Suprapubic skin (tissue), 4 donors: ENCODE results near the gene TMEM131. TPM values are rescaled to one million over a fixed set of nuclear protein-coding genes. Genes with fewer than 3 reads are reported as not detected.
A peak's percentile ranks its signal among the peaks of the same experiment; 100 is the strongest.

Source experiments
- DNase-seq, 2 donors: peaks; one replicate each; pipeline ENCODE4 v3.0.0-alpha.2; 2019; ENCODE audit warnings: low spot score in 2 of 2
- H3K27ac ChIP-seq: fragments of 200-600 bp; sonication (generic); one replicate; pipeline ENCODE4 v1.5.1; 2019
- H3K27me3 ChIP-seq: fragments of 200-600 bp; sonication (generic); one replicate; pipeline ENCODE4 v1.5.1; 2019
- H3K36me3 ChIP-seq: fragments of 200-600 bp; sonication (generic); one replicate; pipeline ENCODE4 v1.5.1; 2019
- H3K4me1 ChIP-seq: fragments of 200-600 bp; sonication (generic); one replicate; pipeline ENCODE4 v1.5.1; 2019
- H3K4me3 ChIP-seq: fragments of 200-600 bp; sonication (generic); one replicate; pipeline ENCODE4 v1.5.1; 2019; ENCODE audit warnings: mild to moderate bottlenecking
- H3K9me3 ChIP-seq: fragments of 200-600 bp; sonication (generic); one replicate; pipeline ENCODE4 v1.5.1; 2019
- EP300 ChIP-seq: sonication (generic); formaldehyde crosslinking; IDR thresholded peaks from one replicate; pipeline ENCODE4 v1.6.1; 2017; ENCODE audit warnings: antibody characterized with exemption
- POLR2A ChIP-seq, 2 donors: fragments of 450-650 bp; IDR thresholded peaks; one replicate each; pipeline ENCODE4 v1.6.1; 2017; ENCODE audit warnings: antibody characterized with exemption in 2 of 2, mild to moderate bottlenecking in 2 of 2, moderate library complexity in 2 of 2
- POLR2AphosphoS5 ChIP-seq, 3 donors: sonication (generic); formaldehyde crosslinking; IDR thresholded peaks; one replicate each; pipeline ENCODE4 v1.6.1; 2017; ENCODE audit warnings: antibody characterized with exemption in 3 of 3
- WGBS: methylation state at CpG from one replicate; pipeline ENCODE4 v1.1.5; 2018; 5-methylcytosine and 5-hydroxymethylcytosine counted together
- total RNA-seq, 4 donors: library from RNA; depleted of rRNA; stranded (reverse); fragments of >200 nt; gene quantifications; one replicate each; pipeline ENCODE4 v1.1.0, GENCODE V29; 2016
- TF ChIP-seq, protein P1 (sequence below), 2 donors: fragments of 200-600 bp in 1 of 2; fragments of 450-650 bp in 1 of 2; sonication (generic) in 1 of 2; IDR thresholded peaks; one replicate each; pipeline ENCODE4 v1.5.1; 2016 to 2019; ENCODE audit warnings: antibody characterized with exemption in 2 of 2, mild to moderate bottlenecking in 1 of 2, moderate library complexity in 1 of 2

TMEM131 gene
- total RNA-seq, 4 donors from 2014 or later = 39.7 to 117 (median 42.5) TPM

DNA sequence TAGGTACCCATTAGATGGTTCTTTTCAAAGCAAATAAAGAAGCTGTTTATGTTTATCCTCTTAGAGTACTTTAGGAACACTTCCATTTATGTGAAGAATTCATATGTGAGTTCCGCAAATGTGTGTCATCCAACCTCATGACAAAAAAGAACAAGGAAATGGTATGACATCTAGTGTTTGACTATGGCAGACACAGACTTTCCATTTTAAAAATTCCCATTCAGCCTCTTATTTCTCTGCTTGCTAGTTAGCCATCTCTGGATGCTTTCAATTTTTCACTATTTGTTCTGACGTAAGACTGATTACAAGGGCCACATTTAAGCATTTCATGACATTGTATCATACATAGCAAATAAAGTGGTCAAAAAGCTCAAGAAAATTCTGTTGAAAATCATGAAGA is 179.3 kb downstream of the TMEM131 start:
- WGBS = 99% methylated on average over 2 of the region's 2 CpGs
- H3K9me3 ChIP-seq = no peaks in the 10 kb centered on the region
- no peaks in the 10 kb centered on the region for H3K4me1 ChIP-seq
- H3K36me3 ChIP-seq = peaks cover 54% of the 10 kb centered on the region
- no peak overlapping the region for H3K4me3 ChIP-seq
- H3K27me3 ChIP-seq = no peaks in the 10 kb centered on the region
- TF ChIP-seq, protein P1, sequence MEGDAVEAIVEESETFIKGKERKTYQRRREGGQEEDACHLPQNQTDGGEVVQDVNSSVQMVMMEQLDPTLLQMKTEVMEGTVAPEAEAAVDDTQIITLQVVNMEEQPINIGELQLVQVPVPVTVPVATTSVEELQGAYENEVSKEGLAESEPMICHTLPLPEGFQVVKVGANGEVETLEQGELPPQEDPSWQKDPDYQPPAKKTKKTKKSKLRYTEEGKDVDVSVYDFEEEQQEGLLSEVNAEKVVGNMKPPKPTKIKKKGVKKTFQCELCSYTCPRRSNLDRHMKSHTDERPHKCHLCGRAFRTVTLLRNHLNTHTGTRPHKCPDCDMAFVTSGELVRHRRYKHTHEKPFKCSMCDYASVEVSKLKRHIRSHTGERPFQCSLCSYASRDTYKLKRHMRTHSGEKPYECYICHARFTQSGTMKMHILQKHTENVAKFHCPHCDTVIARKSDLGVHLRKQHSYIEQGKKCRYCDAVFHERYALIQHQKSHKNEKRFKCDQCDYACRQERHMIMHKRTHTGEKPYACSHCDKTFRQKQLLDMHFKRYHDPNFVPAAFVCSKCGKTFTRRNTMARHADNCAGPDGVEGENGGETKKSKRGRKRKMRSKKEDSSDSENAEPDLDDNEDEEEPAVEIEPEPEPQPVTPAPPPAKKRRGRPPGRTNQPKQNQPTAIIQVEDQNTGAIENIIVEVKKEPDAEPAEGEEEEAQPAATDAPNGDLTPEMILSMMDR (IDR thresholded peaks at IDR 0.05) = no peak
- TF ChIP-seq EP300 = no peak
- TF ChIP-seq POLR2A (IDR thresholded peaks at IDR 0.05) = no peak
- TF ChIP-seq POLR2AphosphoS5 (IDR thresholded peaks at IDR 0.05) = no peak
- H3K27ac ChIP-seq = no peak overlapping the region
- DNase-seq = no peak

DNA sequence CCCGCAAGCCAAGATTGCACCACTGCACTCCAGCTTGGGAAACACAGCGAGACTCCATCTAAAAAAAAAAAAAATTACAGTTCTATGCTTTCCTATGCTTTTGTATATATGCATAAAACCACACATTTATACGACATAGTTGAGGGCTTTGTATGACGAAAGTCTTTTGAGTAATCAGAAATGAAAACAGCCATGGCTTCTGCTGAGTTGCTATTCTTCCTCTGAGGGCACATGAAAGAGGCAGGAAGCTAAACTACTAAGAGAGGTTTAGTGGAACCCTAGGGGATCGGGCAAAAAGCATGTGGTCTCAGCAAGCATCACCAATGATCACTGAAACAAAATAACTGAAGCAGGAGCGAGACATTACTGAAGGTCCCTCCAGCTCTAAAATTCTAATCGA is 182.8 kb downstream of the TMEM131 start:
- no peak overlapping the region for H3K27ac ChIP-seq
- no peak for DNase-seq
- no peak overlapping the region for H3K4me3 ChIP-seq
- WGBS = 90% methylated on average over 7 of the region's 7 CpGs
- TF ChIP-seq POLR2AphosphoS5 (IDR thresholded peaks at IDR 0.05) = no peak
- TF ChIP-seq, protein P1 (IDR thresholded peaks at IDR 0.05) = no peak
- no peak for TF ChIP-seq EP300
- TF ChIP-seq POLR2A (IDR thresholded peaks at IDR 0.05) = no peak
- peaks cover 64% of the 10 kb centered on the region for H3K36me3 ChIP-seq
- H3K27me3 ChIP-seq = no peaks in the 10 kb centered on the region
- H3K4me1 ChIP-seq = no peaks in the 10 kb centered on the region
- no peaks in the 10 kb centered on the region for H3K9me3 ChIP-seq

DNA sequence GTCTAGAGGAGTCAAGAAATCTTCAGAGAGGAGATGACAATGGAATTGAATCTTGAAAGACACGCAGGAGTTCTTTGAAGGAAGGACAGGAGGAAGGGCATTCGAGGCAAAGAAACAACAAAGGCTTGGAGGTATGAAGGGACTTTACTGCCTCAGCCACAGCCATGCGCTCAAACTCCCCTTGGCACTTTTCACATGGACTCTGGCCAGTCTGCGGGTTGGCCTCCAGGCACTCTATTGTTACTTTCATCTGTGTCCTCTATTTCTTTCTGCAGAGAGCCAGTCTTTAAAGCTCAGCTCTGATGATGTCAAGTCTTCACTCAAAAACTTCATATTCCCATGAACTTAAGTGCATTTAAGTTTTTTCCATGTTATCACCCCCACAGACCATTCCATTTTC is 186.9 kb downstream of the TMEM131 start:
- TF ChIP-seq POLR2A (IDR thresholded peaks at IDR 0.05) = no peak
- no peak for TF ChIP-seq EP300
- no peak for TF ChIP-seq POLR2AphosphoS5 (IDR thresholded peaks at IDR 0.05)
- TF ChIP-seq, protein P1 (IDR thresholded peaks at IDR 0.05) = no peak
- Histone ChIP-seq H3K36me3 (peaks cover 61% of the 10 kb centered on the region), H3K27ac (no peak overlapping the region), H3K4me1 (peaks cover 4% of the 10 kb centered on the region), H3K9me3 (no peaks in the 10 kb centered on the region), H3K27me3 (no peaks in the 10 kb centered on the region), H3K4me3 (no peak overlapping the region)
- 75% methylated on average over 4 of the region's 4 CpGs for WGBS
- DNase-seq = no peak

DNA sequence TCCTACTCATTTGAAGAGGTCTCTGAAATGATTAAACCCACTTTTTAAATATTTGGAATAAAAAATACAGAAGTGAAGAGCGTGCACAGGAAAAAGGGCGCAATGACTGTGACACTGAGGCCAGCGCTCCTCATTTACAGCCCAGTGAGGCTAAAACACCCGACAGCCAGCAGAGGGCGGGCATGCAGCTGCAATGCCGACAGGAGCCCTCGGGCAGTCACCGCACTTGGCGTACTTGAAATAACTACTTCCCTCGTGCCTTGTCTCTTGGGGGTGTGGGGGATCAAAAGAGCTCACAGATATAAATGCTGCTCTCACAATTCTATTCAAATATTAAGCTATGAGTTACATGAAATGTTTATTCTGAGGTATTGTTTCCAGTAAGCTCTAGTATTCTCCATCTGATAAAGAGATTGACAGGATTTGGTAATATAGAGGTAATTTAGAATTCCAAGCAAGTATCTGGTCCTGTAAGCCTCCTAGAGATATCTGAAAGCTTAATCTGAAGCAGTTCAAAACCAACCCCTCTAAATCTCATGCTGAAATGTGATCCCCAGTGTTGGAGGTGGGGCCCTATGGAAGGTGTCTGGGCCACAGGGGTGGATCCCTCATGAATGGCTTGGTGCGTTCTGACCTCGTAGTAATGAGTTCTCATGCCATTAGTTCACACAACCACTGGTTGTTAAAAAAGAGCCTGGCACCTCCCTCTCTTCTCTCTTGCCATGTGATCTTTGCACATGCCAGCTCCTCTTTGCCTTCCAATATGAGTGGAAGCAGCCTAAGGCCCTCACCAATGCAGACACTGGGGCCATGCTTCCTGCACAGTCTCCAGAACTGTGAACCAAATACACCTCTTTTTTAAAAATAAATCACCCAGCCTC is 188.8 kb downstream of the TMEM131 start:
- WGBS = 15% methylated on average over 12 of the region's 12 CpGs
- TF ChIP-seq, protein P1 (IDR thresholded peaks at IDR 0.05) = peak; percentile 88 to 92
- no peak for TF ChIP-seq POLR2AphosphoS5 (IDR thresholded peaks at IDR 0.05)
- TF ChIP-seq POLR2A (IDR thresholded peaks at IDR 0.05) = no peak
- TF ChIP-seq EP300 = no peak
- H3K27ac ChIP-seq = no peak overlapping the region
- no peak overlapping the region for H3K4me3 ChIP-seq
- peaks cover 60% of the 10 kb centered on the region for H3K36me3 ChIP-seq
- peak; percentile 84 to 87 for DNase-seq
- peaks cover 4% of the 10 kb centered on the region for H3K4me1 ChIP-seq
- no peaks in the 10 kb centered on the region for H3K27me3 ChIP-seq
- no peaks in the 10 kb centered on the region for H3K9me3 ChIP-seq

DNA sequence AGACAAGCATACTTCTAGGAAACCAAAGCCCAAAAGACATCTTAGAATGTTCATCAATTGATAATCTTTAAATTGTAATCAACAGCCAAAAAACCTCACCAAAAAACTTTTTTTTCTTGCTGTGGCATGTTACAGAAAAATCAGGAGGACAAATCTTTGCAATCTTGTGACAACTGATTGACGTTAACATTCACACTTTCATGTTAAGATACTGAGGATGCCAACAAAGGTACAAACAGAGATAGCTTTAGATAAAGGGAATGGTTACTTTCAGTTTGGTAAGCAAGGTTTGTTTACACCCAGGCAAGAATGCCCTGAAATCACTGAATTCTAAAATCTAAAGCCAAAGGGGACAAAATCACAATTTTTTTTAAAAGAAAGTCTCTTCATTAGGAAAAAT is 190.0 kb downstream of the TMEM131 start:
- H3K36me3 ChIP-seq = peaks cover 59% of the 10 kb centered on the region
- no peaks in the 10 kb centered on the region for H3K9me3 ChIP-seq
- peaks cover 4% of the 10 kb centered on the region for H3K4me1 ChIP-seq
- no peak overlapping the region for H3K27ac ChIP-seq
- H3K27me3 ChIP-seq = no peaks in the 10 kb centered on the region
- no peak overlapping the region for H3K4me3 ChIP-seq
- DNase-seq = no peak
- TF ChIP-seq EP300 (no peak), POLR2A (IDR thresholded peaks at IDR 0.05) (no peak), POLR2AphosphoS5 (IDR thresholded peaks at IDR 0.05) (no peak)
- TF ChIP-seq, protein P1 (IDR thresholded peaks at IDR 0.05) = no peak
- 81% methylated on average over 1 of the region's 1 CpG for WGBS
